HG03432 (cell line): Measurements from ENCODE around the gene RPS24.

Experiments used
- ATAC-seq: cut with Tn5 transposase; IDR thresholded peaks from one replicate; pipeline ENCODE4 v1.9.1; 2021; ENCODE audit warnings: mild to moderate bottlenecking, moderate library complexity; ENCODE audit not compliant: unreplicated experiment

The RPS24 gene

DNA sequence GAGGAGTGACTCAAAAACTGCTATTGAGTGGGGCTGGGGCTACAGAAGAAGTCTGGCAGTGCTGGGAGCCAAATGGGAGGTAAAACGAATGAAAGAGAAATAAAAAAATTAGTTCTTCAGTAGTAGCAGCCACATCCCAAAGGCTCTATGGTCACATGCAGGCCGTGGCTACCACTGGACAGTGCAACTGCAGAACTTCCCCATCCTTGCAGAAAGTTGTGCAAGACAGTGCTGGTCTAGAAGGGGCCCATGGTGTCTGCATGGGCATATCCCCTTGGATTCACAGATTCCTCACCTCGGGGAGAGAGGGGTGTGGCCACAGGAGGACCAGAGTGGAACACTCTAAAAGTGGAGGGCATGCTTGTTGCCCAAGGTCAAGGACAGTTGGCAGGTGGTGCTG, 47.6 kb downstream of the RPS24 start:
- ATAC-seq, result no peak

DNA sequence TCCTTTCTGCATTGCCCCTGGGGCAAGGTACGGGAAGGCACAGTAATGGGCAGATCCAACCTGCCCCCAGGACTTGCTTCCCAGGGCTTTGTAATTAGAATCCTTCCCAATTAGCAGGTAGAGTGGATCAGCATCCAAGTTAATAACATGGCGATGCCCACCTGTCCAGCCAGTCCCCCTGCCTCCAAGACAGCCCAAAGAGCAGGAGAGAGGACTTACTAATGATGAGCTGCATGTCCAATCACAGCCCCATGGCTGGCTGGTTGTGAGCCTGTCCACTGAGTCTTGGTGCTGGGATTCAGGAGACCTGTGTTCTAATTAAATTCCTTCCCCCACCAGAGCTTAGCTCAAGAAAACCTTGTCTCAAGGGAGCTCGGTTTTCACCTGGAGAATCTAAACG, 49.0 kb downstream of the RPS24 start:
- no peak for ATAC-seq
